ENCODE measurements around the gene AGXT2.

DNA sequence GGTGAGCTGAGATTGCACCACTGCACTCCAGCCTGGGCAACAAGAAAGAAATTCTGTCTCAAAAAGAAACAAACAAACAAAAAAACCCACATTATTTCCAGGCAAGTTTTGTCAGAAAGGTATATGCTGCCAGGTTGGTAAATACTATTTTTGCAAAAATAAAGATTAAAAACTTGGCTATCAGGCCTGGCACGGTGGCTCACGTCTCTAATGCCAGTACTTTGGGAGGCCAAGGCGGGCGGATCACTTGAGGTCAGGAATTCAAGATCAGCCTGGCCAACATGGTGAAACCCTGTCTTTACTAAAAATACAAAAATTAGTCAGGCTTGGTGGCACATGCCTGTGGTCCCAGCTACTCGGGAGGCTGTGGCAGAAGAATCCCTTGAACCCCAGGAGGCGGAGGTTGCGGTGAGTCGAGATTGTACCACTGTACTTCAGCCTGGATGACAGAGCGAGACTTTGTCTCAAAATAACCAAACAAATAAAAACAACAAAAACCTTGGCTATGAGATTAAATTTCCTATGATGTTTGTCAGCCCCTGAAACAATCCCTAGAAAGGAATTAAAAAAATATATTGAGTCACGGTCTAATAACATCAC, 22.7 kb downstream of the AGXT2 start:
- no peak for TF ChIP-seq POLR2A (IDR thresholded peaks at IDR 0.05)
- no peak for TF ChIP-seq CTCF (IDR thresholded peaks at IDR 0.05)
- TF ChIP-seq POLR2AphosphoS5 (IDR thresholded peaks at IDR 0.05): no peak
